ENCODE measurements around the gene PGAM2.

PGAM2 gene

DNA sequence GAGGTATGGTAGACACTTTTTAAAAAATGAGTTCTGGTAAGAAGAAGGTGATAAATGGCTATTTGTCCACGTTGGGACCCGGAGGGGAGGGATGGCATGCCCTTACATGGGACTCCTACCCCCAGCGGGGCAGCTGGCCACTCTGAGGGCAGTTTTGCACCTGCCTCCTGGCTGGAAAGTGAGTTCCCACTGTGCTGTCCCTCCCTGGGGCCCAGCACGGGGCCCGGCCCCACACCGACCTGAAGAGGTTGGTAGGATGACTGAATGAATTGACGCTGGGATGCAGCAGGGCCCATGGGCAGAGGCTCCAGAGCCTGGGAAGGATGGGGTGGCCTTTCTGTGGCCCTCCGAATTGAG, 38.2 kb upstream of the PGAM2 start:
- no peak for DNase-seq

DNA sequence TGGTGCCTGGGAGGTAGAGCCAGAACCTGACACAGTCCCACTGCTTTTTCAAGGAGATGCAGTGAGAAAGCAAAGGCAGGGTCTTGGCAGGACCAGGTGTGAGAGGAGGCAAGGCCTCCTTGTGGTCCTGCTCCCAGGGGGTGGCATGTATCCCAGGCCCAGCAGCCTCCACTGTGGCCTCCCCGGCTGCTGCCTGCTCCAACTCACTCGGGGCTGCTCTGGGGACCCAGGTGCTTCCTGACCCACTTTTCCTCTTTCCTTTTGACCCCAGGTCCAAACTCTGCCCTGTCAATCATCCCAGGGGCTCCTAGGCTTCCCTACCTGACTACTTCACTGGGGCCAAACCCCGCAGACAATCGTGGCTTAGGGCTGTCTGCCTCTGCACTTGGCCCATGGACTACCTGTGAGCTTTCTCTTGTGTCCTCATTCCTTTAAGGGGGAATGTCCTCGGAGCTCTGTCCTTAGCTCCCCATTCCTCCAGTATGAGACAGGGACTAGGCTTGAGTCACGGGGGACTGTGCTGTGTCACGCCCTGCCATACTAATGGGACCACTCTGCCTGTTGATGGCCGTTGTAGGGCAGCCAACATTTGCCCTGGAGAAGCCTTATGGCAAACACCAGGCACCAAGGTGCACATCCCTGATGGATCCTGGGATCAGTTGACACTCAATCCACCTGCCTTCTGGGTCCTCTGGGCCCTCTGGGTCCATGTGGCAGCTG, 37.6 kb upstream of the PGAM2 start:
- DNase-seq, result no peak

DNA sequence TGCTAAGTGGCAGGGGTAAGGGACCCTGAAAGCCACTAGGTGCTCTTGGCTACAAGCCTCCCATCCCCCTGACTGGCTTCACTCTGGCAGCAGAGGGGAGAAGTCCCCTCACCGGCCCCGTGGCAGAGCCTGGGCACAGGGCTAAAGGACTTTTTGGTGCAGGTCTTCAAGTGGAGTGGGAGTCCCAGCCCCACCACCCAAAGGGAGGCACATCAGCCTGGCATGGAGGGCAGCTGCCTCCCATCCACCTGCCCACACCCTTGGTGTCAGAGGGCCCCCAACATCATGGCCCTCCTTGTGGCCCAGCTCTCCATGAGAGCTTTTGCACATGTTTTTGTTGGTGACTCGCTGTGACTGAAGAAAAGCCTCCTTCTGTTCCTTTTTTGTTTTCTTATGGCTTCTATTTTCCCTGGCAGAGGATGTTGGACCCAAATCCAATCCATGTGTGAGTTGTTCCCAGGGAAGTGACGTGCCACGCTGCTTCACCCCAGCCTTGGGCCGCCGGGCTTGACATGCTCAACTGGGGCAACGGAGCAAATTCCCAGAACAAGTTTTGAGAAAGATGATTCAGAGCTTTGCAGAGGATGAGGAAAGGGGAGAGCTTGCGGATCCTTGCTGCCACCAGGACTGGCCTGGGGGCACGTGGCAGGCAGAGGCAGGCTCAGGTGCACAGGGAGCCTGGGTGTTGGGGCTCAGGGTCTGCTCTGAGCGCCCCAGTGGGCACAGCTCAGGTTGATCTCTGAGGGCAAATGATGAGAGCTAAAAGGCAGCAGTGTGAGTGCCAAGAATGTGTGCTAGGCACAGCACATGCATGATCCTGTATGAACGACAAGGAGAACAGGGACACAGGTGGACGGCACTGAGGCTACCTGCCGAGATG, 36.8 kb upstream of the PGAM2 start:
- DNase-seq, result no peak

DNA sequence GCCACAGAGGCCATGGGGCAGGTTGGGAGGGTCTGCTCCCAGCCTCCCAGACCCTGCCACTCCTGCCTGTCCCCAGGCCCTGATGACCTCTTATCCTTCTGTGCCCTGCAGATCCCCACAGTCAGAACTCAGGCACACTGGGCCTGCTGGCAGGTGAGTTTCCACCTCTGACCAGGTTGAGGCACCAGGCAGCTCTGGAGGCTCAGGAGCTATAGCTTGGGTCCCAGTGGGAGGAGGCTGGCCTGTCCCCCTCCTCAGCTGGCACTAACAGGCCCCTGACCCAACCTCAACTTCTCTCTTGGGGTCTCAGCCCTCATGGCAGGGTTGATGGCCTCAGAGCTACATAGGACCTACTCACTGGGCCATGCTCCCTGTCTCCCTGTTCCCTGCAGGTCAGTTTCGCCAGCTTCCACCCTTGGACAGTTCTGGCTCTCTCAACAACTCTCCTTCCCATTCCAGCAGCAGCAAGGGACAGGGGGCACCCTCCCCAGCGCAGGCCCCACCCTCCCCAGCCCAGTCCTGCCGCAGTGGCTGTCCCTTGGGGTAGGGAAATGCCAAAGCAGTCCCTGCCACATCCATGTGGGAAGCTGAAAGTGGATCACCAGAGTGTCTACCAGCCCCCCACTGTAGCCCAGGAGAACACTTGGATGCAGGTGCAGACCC, 36.1 kb upstream of the PGAM2 start:
- DNase-seq, result no peak

DNA sequence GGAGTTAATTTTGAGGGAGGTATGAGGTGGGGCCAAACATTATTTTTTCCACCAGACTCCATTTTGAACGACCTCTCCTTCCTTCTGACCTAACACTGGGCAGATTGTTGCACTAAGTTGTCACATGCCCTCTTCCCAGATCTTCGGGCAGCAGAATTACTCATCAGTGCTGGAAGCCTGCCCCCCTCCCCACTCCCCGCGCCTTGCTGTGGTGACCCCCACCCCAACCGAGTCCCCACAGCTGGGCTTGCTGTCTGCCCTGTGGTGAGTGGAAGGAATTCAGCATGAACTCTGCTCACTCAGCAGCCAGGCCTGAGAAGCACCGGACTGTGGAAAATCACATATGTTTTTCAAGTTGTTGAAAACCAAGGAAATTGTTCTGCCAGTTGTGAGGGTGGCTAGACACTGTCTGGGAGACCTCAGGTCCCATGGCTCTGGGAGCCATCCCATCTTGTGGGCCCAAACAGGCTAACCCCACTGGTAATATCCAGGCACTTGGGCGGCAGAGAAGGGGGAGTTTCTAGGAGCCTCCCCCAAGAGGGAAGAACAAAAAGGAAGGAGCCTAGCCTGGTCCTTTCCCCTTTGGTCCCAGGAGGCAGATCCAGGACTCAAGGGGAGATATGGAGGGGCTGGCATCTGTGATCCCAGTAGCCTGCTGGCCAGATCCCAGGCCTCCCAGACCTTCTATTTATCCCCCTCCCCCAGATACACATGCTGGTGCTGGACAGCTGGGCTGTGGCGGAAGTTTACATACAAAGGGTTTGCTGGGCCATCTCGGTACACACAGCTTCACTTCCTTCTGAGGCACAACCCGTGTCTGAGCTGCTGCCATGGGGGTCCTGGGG, 35.3 kb upstream of the PGAM2 start:
- DNase-seq, result no peak

DNA sequence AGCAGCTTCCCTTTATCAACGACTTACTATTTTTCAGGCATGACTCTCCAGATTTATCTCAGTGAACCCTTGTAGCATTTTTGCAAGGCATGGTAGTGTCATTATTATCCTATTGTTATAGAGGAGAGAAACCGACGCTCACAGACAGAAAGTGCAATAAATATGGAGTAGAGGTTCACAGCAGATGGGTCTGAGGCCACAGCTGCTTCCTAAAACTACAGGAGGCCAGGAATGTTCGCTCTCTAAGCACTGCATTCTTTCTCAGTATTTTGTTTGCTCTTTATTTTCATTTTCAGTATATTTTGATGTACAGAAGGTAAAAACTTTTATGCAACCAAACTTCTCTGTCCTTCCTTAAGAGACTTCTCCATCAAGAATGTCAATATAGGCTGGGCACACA, 34.3 kb upstream of the PGAM2 start:
- no peak for DNase-seq

DNA sequence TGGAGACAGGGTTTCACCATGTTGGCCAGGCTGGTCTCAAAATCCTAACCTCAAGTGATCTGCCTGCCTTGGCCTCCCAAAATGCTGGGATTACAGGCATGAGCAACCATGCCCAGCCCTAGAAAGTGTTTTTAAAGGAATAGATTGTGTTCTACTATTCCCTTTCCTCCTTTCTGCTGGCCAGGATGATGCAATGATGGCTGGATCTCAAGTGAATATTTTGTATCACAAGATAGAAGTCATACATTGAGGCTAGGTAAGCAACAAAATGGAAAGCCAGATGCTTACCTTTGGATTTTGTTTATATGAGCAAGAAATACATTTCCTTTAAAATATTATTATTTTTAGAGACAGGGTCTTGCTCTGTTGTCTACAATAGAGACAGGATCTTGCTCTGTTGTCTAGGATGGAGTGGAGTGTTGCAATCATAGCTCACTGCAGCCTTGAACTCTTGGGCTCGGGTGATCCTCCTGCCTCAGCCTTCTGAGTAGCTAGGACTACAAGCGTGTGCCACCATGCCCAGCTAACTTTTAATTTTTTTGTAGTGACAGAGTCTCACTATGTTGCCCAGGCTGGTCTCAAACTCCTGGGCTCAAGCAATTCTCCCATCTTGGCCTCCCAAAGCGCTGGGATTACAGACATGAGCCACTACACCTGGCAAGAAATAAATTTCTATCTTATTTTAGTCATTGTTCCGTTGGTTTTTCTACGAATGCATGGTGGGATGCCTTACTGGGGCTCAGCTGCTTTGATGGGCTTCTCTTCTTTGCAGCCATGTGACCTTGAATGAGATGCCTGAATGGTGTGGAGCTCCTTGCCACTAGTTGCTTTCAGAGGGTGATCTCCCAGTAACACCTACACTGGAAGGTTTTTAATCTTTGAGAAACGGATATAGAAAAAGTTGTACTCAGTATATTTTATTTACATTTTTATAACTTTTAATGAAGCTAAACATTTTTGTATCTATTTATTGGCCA, 33.0 kb upstream of the PGAM2 start:
- no peak for DNase-seq

DNA sequence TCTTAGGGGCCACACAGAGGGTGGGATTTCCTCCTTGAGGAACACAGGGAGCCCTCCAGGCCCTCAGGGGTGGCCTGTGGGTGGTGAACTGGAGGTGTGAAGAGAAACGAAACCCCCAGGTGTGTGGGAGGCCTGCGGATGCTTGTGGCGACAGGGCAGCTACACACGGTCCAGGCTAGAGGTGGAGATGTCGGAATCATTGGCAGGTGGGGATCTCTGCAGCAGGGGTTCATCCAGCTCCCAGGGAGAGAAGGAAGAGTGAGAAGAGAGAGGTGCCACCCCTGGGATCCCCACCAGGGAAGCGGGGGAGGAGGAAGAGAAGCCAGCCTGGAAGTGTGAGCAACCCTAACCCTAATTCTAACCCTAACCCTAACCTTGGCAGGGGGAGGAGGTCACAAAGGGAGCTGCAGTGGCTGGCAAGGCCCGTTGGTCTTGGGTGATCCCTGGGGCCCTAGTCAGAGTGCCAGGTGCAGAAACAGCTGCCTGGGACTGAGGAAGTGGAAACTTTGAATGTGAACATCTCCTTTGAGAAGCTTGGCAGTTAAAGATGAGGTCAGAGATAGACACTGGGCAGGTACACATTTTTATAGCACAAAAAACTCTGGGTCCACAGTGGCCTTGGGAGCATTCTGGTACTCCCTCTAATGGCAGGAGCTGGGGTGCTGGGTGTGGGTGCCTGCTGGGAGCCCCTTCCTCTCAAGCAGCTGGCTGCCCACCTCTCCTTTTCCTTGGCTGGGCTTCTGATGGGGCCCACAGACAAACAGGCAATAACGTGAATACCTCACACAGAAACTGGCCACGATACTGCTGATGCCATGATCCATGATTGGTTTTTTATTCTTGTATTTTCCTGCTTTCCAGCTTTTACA, 31.9 kb upstream of the PGAM2 start:
- no peak for DNase-seq

DNA sequence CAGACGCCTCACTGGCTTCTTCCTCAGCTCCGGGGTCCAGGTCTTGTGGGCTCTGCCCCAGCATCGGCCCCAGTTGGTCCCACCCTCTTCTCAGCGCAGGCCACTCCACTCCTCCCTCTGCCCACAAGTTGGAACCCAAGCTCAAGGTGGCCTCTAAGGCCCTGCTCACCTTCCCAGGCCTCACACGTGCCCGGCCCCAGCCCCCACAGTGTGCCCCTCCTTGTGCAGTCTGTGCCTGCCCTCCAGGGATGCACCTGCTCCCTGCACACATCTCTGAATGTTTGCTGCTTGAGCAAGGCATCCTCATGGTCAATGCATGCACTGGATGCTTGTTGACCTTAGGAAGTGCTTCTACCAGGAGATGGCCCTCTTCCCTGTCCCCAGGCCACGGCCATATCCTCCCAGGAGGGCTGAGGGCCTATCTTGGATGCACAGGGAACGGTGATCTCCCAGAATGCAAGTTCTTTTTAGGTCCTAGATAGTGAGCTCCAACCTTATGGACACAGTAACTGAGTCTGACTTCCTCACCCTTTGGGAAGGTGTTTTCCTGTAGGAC, 31.0 kb upstream of the PGAM2 start:
- DNase-seq, result no peak

DNA sequence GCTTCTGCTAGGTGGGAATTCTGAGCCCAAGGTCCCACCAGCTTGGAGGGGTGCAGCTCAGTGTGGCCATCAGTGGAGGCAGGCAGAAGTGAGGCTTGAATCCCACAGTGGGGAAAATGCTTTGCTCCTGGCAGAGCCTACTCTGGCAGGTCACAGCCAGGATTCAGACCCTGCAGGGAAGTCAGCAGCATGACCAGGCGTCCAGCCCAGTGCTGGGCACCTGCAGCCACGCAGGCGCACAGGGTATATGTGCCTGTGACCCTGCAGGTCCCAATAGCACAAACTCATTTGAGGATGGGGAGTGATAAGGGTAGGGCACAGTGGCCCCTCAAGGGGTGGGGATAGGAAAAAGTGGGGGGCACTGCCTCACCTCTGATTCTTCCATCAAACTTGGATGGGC, 30.4 kb upstream of the PGAM2 start:
- no peak for DNase-seq

DNA sequence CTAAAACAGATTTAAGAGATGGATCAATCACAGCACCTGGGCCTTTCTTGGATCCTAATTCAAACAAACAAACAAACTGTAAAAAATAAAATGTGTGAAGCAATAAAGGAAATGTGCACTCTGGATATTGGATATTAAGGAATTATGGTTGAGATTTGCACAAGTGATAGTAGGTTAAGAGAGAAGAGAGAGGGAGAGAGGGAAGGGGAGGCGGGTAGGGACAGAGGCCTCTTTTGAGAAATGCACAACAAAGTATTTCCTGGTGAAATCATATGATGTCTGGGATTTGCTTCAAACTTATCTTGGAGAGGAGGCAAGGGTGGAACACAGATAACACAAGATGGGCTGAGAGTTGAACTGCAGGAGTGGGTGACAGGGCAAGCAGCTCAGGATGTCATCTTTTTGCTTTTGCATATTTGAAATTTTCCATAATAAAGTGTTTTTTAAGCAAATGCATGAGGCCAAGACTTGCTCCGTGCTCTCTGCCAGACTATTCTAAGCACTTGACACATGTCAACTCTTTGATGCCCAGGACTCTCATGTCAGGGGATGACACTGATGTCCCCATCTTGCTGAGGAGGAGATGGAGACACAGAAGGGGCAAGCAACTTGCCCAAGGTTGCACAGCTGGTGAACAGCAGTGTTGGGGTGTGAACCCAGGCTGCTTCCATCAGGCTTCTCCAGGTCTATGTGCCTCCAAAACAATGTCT, 29.7 kb upstream of the PGAM2 start:
- no peak for DNase-seq

DNA sequence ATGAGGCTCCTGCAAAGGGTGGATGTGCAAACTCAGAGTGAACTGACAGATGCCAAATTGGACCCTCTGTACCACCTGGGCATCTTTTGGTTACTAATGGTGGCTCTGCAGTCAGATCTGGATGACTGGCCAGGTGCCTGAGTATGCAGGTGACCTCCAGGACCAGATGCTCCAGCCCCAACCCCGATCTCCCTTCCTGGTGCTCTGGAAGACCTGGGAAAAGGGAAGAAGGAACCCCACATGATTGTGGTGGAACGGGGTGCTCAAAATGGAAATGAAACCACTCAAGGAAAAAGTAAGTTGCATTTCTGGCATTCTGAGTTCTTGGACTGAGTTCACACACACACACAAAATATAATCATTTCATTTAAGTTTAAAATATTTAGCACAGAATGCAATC, 29.0 kb upstream of the PGAM2 start:
- DNase-seq, result no peak

DNA sequence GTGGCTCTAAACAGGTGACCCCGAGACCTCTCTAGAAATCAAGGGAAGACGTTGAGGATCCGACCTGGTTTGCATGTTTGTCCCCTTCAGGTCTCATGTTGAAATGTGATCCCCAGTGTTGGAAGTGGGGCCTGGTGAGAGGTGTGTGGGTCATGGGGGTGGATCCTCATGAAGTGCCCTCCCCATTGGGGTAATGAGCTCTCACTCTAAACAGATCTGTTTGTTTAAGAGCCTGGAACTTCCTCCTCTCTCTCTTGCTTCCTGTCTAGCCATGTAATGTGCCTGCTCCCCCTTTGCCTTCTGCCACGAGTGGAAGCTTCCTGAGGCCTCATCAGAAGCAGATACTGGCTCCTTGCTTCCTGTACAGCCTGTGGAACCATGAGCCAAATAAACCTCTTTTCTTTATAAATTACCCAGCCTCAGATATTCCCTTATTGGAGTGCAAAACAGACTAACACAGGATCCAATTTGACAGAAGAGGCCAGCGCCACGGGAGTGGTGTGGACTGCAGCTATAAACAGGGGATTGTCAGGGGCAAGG, 27.8 kb upstream of the PGAM2 start:
- no peak for DNase-seq

DNA sequence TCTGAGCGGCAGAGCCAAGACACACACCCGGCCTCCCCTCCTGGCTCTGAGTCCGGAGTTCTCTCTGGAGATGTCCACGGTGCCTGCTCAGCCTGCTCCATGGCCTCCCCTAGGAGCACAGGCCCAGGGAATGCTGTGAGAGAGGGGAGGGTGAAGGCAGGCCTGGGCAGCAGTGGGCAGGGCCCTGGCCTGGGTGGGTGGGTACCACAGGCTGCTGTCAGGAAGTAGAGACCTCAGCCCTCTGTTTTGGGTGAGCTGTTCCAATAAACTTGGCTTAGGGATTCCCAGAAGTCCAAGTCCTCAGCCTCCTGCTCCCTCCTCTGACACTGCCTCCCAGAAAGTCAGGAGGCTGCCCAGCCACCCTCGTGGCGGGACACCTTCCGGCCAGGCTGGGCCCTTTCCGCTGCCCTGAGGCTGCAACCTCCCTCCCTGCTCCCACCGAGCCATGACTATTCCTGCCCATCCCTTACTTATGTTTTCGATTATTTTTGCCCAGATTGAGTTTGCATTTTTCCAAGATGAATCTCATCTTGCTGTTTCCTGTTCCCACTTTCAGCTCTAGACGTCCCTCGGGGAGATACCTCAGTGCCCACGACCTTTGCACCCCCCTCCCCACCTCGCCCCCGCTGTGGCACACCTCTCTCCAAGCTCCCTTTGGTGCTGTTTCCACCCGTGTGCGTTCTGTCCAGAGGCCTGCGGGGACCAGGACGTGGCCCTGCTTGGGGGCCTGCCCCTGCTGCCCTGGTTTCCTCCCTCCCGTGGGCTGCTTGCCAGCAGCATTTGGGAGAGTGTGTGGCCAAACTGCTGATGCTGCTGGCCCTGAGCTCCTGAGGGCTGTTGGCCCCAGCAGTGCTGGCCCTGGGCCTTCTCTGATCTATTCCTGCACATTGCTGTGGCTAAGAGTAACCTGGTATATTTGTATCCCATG, 22.8 kb upstream of the PGAM2 start:
- DNase-seq, result no peak

DNA sequence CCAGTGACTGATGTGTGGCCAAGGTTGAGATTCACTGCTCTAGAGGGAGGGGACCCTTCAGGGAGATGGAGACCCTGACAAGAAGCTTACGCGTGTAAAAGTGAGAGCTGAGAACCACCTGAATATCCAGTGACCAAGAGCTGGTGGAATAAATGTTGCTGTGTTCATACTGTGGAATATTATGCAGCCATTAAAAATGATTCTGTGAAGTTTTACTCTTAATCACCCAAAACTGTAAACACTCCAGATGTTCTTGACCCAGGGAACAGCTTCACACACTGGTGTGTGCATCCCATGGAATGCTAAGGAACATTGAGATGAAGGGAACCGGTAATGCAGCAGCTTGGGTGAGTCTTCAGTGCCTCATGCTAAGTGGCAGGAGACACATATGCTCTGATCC, 21.3 kb upstream of the PGAM2 start:
- no peak for DNase-seq

DNA sequence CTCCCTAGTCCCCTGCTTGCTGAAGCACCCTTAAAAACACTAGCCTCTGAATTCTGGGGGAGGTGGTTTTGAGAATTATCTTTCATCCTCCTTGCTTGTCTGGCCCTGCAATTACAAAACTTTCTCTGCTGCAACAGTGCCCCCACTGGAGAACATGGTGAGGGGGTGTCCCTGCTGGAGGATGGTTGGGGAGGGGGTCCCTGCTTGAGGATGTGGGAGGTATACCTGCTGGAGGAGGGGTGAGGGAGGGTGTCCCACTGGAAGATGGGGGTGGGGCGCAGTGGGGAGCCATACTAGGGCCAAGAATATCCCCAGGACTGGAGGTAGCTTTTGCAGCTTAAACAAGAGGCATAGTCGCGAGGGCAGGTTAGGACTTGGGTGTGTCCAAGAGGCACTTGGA, 20.2 kb upstream of the PGAM2 start:
- no peak for DNase-seq

DNA sequence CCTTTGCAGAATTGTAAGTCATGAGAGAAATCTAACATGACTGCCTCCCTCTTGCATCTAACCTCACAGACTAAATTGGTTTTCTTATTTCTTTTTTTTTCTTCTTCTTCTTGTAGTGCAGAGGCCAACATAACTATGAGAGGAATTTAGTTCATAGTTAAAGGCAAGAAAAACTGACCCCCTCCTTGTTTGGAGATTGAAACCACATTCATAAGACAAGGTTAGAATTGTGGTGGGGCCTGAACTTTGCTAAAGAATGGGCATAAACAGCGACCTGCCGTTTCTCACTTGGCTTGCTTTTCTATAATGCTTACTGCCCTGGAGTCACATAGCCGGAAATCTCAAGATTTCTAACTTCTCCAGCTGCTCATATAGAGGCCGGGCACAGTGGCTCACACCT, 19.3 kb upstream of the PGAM2 start:
- no peak for DNase-seq

DNA sequence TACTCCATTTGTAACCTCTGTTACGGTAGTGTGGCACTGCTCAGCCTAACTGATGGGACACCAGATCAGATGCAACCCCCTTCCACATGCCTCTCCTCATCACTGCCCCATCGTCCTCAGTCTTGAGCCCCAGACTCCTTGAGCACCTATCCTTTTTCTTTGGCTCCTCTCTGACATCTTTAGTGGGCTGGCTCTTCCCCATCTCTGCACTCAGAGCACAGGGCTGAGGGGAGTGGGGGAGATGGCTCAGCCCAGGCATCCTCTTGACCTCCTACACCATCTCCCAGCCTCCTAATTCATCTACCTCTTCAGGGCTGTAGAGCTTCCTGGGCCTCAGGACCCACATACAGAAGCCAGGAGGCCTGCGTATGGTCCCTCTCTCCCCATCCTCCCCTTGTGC, 18.4 kb upstream of the PGAM2 start:
- DNase-seq, result no peak
